IPS-11a (cell line): Measurements from ENCODE around the gene TPH1.

Experiments
- H3K4me3 ChIP-seq: one replicate; pipeline ENCODE4 v1.5.1; 2013; ENCODE audit warnings: low read depth, low read length, control low read depth

TPH1 gene

GRCh38 chr11:18046116-18046777, at the start of gene TPH1:
TSS of gene TPH1 (minus strand) at chr11:18046269. CDS start at chr11:18040762, 5,507 bp downstream.
- H3K4me3 ChIP-seq = no peak within 1 kb of the TSS

DNA sequence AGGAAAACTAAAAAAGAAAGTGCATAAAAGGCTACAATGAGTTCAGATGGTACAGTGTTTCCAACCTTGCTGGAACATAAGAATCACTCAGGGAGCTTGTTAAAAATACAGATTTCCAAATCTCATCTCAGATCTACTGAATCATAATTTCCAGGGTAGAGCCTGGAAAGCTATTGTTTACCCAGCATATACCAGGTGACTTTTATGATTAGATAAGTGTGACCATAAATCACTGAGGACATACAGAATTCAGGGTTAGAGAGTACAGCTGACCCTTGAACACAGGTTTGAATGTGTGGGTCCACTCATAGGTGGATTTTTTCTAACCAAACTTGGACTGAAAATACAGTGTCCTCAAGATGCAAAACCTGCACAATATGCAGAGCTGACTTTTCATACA, 47.9 kb upstream of the TPH1 start:
- H3K4me3 ChIP-seq = no peak overlapping the region

GRCh38 chr11:18091731-18092130, 45.7 kb upstream of the TPH1 start:
- no peak overlapping the region for H3K4me3 ChIP-seq

- H3K4me3 ChIP-seq = no peak overlapping the region
Measured at GRCh38 chr11:18088966-18089365, 42.9 kb upstream of the TPH1 start.

GRCh38 chr11:18088366-18088765, 42.3 kb upstream of the TPH1 start:
- no peak overlapping the region for H3K4me3 ChIP-seq

DNA sequence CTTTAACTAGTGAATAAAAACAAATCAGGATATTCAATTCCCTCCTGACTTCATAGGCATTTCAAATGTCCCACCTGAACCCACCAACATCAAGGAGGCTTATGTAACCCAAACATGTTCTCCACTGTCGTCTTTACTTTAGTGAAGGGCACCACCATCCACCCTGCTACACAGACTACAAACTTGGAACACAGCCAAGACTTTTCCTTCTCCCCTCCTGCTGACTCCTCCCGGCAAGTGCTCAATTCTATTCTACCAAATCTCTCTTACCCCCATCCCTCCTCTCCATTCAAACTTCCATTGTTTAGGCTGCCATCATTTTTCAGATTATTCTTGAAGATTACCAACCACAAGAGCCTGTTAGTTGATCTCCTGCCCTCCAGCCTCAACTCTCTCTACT, 35.5 kb upstream of the TPH1 start:
- H3K4me3 ChIP-seq = no peak overlapping the region

GRCh38 chr11:18080451-18080850, 34.4 kb upstream of the TPH1 start:
- H3K4me3 ChIP-seq = no peak overlapping the region

DNA sequence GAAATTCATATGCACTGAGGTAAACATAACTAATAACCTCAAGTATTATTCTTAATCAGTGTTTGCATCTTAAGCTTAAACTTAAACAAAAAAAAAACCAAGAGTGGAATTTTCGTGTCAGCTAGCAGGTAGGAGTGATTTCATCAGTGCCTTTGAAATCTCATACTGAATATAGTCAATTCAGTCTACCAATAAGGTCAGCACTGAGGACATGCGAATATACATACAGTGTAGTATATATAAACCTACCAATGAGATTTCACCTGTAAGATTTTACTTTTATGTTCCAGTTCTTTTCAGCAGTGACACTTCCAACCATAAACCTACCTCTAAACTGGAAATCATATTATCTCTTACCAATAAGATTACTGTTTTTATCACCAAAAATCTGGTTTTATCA, 32.8 kb upstream of the TPH1 start:
- no peak overlapping the region for H3K4me3 ChIP-seq

DNA sequence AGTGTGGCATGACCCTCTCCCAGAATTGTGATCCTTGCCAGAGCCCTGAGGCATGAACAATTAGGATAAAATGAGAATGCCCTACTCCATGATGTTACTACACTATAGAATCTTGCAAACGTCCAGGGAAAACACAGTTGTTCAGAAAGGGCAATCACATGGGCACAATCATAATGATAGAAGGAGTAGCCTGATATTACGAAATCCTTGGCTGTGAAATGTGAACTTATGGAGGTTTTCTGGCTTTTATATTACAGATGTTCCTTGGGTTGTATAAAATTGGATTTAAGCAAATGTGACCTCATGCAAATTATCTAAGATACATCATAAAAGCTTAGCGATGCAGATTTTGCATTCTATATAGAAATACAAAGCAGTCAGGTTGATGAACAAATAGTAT, 29.4 kb upstream of the TPH1 start:
- H3K4me3 ChIP-seq = no peak overlapping the region

- no peak overlapping the region for H3K4me3 ChIP-seq
Measured at GRCh38 chr11:18071098-18071705, 25.1 kb upstream of the TPH1 start.

GRCh38 chr11:18067372-18067771, 21.3 kb upstream of the TPH1 start:
- no peak overlapping the region for H3K4me3 ChIP-seq

DNA sequence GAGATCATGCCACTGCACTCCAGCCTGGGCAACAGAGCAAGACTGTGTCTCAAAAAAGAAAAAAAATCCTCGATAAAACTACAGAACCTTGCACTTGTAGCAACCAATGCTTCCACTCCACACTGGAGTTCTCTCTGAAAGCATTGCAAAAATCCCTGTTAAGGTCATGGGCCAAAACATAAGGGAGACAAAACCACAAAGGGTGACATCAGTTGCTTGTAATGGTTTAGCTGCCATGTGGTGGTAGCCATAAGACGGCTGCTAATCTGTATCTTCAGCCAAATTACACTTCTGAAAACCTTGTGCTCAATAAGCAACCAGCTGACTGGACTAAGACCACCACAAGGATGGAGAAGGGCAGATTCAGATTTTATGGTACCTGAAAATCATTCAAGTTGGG, 20.6 kb upstream of the TPH1 start:
- H3K4me3 ChIP-seq = no peak overlapping the region

DNA sequence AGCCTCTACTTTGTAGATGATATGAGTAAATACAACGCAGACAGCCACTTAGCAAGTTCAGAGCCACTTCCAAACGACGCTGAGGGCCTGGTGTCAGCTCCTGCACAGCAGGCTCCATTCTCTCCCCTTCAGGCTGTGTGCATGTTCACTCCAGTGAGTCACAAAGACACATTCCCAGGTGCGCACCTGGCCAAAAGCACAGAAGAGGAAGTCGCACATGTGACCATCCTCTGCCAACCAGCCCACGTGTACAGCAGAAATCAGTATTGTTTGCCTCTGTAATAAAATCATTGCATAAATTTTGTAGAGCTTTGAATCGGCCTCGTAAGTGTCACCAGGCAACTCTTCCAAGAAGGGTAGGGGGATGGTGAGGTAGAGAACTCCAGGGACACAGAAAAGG, 19.5 kb upstream of the TPH1 start:
- H3K4me3 ChIP-seq = no peak overlapping the region

DNA sequence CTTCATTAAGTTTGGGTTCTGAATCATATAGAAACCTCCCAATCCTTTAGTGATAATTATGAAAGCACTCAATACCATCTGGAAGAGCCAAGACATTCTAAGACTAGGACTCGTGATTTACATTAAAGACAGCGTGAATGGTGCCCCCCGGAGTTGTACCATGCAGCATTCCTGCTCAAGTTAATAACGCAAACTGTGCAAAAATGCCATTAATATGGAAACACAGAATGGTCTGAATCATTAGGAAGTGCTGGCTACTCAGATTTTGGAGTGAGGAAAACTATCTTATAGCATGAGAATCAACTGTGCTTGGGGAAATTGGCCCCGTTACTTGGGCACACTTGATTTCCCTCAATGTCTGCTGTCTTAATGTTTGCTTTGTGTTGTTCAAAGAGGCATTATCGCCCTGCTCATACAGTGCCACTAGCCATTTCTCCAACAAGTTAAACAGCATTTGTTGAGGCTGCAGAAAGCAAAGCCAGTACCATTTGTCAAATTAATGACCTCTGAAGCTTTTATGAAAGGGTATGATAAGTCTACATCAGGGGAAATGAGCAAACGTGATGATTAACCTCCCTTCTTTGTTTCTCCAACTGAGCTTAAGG, 18.5 kb upstream of the TPH1 start:
- H3K4me3 ChIP-seq = no peak overlapping the region

- no peak overlapping the region for H3K4me3 ChIP-seq
Measured at GRCh38 chr11:18063862-18064434, 17.9 kb upstream of the TPH1 start.

GRCh38 chr11:18063125-18063524, 17.1 kb upstream of the TPH1 start:
- no peak overlapping the region for H3K4me3 ChIP-seq

GRCh38 chr11:18061351-18061750, 15.3 kb upstream of the TPH1 start:
- H3K4me3 ChIP-seq = no peak overlapping the region

GRCh38 chr11:18056561-18057181, 10.6 kb upstream of the TPH1 start:
- H3K4me3 ChIP-seq = no peak overlapping the region

- H3K4me3 ChIP-seq = no peak overlapping the region
Measured at GRCh38 chr11:18054511-18055103, 8.5 kb upstream of the TPH1 start.

DNA sequence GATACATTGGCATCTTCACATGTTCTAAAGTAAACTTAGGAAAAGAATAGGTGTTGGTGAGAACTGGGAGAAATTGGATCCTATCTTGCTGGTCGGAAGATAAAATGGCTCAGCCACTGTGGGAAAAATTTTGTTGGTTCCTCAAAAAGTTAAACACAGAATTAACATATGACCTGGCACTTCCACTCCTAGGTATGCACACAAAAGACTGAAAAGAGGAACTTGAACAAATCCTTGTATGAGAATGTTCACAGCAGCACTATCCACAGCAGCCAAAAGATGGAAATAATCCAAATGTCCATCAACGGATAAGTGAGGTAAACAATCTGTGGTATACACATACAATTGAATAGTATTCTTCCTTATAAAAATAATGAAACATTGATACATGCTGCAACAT, 4.8 kb upstream of the TPH1 start:
- no peak overlapping the region for H3K4me3 ChIP-seq

DNA sequence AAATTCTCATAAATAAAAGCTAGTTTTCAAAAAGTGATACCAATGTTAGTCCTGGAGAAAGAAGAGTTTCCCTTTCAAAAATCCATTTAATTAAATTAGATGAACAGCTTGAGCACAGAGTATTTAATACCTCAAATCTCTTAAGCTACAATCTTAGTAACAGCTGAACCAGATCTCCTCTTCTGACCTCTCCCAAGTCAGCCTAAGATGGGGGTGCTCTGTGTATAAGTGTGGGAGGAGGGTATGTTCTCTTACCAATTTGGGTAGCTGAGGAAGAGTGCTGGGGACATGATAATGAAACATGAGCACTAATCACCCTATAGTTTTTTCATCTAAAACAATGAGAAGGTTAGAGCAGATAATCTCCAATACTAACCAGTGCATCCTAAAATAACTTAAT, 9.6 kb downstream of the TPH1 start:
- no peak overlapping the region for H3K4me3 ChIP-seq
